ENCODE measurements around the gene SMAD6.
"Not testable (repeated sequence)": the region's sequence is repeated elsewhere in the genome, so short reads cannot be mapped to it uniquely, and the experiment has no call there.

SMAD6 gene

DNA sequence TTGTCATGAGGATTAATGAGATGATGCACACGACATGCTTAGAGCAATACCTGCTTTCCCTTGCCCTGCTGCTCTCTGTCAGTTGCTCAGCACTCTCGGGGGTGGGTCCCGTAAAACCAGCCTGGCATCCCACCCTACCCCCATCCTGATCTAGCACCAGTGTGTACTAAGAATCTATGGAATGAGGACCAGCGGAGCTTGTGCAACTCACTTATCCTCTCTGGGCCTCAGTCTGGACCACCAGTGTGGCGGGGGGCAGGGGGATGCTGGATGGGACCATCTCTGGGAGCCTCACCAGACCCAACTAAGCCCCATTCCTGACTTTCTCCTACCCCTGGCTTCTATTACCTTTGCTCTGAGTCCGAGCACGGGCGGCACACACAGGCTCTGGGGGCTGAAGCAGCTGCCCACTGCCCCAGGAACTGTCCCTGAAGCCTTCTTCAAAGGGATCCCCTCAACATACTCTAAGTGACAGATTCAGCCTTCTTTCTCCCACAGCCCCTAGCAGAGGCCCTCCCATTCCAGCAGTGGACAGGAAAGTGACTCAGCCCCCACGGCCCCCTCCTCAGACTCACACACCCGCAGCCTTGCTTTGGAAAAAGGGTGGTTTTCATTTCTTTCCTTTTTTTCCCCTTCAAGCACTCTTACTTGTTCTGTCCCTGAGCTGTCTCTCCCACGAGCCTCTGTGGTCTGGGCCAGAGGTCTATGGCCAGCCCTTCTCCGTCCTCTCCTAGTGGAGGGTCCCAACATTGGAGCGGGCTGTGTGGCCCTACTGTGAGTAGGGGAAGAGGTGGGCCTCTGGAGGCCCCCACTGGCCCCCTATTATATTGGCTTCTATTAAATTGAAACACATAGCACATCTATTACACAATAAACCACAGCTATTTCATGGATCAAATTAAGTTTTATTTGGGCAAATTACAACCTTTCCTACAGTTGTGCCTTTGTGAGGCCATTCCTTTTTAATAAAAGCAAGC lies 100.3 kb downstream of the SMAD6 start:
- no peak for DNase-seq

DNA sequence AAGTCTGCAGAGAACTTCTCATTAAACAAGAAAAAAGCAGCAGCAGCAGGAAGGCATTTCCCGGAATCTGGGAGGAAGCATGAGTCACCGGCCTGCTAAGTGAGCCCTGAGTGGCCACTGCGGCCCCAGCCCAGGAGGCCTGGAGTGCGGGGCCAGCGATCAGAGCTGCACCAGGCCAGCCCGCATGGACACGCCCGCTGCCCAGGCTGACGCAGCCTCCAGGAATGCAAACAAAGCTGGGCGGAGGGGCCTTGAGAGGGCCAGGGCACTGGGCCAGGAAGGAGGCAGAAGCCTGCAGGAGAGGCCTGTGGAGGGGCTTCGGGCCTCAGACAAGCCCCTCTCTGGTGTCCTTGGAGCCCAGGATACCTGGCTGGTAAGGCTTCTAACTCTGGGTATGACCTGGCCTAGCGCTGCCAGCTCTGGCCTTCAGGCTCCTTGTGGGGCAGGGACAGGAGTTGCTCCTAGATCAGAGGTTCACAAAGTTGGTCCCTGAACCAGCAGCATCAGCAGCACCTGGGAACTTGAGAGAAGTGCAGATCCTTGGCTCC lies 101.2 kb downstream of the SMAD6 start:
- DNase-seq = peak; percentile 90

DNA sequence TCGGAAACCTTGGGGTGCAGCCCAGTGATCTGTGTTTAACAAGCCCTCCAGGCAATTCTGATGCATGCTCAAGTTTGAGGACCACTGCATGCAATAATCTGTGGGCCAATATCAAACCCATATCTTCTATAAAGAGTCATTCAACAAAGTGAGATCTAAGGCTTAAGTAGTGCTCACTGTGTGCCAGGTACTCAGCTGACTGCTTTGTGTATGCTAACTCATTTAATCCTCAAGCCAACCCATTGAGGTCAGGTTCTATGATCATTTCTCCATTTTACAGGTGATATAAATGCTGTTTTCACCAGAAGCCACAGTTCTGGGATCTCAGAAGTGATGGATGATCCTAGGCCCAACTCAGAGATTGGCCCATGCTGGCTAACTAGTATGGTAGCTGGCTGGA lies 101.7 kb downstream of the SMAD6 start:
- no peak for DNase-seq

DNA sequence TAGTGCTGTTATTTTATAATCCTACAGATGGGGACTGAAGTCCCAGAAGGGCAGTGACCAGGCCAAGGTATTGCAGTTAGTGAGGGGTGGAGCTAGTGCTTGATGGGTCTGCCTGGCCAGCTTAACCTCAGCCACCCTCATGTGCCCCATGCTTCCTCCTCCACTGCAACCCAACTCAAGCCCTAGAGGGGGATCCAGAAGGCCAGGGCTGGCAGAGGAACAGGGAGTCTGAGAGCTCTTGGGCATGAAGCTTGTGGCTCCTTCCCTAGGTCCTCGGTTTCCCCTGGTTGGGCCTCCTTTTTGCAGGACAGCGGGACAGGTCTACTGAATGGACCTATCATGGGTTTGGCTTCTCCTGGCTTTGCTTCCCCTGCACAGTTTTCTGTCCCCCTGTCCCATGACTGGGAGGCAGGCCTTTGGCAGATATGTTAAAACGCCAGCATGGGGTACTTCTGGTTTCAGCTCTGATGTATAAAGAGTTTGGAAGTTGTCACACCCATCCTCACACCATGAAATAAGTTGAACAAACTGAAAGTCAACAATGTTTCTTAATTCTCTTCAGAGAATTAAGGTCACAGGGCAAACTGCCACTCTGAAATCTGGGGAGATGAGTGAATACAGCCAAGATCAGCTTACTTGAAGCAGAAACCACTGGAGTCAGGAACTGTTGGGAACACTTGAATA lies 103.3 kb downstream of the SMAD6 start:
- DNase-seq = no peak

DNA sequence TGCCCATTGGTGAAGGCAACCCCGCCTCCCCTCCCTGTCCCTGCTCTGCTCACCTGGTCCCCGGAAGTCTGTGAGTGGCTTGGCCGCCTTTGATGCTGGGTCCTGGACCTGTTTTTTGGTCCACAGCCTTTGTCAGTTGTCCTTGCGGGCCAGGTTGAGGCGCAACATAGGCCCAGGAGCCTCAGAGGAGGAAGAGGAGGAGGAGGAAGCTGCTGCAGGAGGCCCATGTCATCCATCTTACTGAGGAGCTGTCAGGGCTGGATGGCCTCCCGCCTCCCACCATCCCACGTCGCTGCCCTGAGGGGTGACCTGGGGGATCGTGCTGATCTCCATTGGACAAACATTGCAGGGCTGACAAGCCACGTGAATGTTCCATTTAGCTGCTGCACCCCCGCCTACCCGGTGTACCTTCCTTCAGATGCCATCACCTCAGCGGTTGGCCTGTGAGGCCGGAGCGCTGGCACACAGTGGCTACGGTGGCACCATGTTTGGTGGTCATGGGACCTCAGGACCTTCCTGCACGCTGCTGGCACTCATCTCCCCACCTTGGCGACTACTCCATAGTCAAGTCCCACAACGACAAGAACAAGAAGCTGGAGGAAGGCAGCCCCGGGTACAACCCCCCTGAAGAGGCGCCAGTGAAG lies 106.3 kb downstream of the SMAD6 start:
- DNase-seq = no peak

DNA sequence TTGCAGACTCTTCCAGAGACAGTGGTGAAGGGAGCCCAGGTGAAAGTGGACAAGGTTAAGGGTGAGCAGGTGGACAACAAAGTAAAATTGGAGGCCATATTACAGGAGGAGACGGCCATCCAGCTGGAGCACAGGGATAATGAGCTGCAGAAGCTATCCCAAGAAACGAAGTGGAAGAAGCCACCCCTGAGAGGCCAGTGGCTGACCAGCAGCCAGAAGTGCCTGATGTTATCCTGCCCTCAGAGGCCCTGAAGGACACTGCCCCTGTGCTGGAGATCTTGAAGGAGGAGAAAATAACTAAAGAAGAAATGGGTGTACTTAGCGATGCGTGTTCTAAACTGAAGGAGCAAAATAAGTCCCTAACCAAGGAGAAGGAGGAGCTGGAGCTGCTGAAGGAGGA lies 107.6 kb downstream of the SMAD6 start:
- DNase-seq = no peak

DNA sequence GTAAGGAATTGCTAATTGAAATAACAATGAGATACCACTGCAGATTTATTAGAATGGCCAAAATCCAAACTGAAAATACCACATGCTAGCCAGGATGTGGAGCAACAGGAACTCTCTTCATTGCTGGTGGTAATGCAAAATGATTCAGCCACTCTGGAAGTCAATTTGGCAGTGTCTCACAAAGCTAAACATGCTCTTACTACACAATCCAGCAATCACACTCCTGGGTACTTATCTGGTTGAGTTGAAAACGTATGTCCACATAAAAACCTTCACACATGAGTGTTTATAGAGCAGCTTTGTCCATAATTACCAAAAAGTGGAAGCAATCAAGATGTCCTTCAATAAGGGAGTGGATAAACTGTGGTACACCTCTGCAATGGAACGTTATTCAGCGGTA lies 113.3 kb downstream of the SMAD6 start:
- no peak for DNase-seq

DNA sequence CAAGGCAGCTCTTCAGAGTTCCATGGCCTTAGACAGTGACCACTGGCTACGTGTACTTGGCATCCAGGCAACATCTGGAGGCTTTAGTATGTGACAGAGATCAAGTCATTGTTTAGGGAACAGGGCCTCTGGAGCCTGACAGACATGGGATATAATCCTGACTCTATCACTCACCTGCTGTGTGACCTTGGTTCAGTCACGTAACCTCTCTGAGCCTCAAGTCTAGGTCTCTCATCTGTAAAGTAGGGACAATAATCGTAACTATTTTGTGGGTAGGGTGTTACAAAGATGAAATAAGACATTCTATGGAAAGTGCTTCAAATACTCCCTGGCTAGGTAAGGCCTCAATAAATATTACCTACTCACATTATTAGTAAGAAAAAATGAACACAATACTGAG lies 114.2 kb downstream of the SMAD6 start:
- DNase-seq = no peak

DNA sequence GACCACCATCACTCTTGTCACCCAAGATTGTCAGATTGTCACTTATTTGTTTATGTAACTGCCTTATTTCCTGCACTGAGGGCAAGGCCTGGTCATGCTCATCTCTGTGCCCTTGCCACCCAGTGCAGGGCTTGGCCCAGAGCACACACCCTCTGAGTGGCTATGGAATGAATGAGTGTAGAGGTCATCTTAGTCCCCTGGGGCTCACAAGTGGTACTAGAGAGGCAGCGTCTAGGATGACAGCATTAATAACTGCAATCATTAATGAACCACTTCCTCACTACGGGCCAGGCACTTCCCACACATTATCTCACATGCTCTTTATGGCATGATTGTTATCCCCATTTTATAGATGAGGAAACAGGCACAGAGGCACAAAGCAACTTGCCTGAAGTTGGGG lies 117.0 kb downstream of the SMAD6 start:
- DNase-seq = no peak

DNA sequence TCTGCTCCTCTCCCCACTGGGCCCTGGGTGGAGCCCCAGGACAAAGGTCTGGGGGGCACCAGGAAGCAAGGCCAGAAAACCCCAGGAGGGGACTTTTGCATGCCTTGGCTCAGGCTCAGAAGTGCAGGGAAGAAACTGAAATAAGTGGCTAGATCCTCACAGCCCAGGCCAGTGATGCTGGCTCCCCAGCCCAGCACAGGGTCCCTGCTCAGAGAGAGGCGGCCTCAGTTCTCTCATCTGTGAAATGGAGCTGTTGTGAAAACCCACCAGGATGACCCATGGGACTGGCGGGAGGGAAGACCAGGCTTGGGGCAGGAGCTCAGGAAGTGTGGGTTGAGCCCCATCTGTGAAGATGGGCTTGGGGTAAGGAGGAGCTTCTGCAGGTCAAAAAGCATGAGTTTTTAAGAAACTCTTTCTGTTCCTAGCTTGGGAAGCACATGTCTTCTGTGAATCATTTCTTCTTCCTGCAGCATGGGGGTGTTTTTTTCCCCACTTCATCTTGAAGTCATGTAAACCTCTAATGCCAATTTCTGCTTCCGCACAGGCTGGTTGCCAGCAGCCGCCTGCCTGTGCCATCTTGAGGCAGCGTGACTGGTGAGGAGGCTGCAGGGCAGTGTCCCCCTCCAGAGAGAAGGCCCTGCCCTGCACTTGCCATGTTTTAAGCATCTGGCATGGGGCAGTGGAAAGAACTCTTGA lies 118.6 kb downstream of the SMAD6 start:
- no peak for DNase-seq

DNA sequence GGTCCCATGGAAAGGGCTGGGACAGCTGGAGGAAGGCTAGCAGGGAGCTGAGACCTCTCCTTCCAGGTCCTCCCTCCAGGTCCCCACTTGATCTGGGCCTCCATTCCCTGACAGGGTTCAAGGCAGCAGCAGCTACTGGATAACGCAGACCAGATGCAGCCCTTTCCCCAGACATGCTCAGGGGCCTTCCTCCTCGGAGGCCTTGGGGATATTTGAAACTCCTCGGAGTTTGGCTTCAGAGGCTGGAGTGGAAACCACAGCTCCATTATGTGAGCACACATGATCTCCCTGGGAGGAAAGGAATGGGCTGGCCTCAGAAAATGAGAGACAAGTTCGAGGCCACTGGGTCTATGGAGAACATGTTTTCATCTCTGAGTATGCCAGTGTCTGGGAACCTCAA lies 119.3 kb downstream of the SMAD6 start:
- no peak for DNase-seq

DNA sequence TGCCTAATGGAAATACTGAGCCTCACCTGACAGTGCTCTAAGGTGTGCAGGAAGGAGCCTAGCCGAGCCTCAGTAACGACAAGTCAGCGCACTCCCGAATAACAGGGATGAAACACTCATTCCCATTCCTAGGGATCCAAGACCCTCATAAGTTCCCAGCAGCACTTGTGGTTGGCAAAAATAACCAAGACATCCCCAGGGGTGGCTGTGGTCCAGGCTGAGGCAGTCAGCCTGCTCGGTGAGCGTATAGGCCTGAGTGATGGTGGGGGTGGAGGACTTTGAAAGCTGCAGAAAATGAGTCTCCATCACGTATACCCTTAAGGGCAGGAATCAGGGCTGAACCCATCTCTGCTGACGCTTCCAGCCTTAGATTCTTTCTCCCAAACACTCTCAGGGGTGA lies 120.1 kb downstream of the SMAD6 start:
- no peak for DNase-seq

DNA sequence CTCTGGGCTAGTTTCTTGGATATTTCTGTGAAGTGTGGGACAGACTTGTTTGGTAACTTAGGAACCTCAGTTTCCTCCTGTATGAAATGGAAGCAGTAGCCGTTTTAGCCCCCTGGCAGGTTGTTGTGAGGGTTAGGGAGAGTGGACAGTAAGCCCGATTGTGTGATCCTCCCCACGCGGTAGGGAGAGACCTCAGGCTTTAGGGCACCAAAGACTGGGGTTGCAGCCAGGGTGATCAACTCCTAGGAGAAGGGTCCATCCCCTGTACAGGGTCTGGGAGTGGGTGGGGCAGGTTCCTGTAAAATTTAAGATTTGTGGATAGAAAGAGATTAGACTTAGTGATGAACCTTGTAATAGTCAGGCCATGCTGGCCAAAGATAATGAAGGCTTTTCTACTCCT lies 120.5 kb downstream of the SMAD6 start:
- no peak for DNase-seq

DNA sequence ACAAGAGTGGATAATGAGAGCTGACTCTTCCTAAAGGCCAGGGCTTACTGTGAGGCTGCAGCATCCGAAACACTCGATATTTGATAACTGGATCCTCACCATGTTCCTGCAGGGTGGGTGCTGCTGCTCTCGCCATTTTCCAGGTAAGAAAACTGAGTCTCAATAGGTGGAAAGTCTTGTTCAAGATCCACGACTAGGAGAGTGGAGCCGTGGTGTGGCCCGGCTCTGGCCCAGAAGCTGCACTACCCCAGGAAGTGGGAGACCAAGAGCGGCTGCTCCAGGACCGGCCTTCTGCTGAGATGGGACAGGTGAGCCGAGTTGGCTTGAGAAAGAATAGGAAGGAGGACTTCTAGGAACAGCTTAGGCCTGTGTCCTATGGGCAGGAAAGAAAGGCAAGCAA lies 121.6 kb downstream of the SMAD6 start:
- no peak for DNase-seq

DNA sequence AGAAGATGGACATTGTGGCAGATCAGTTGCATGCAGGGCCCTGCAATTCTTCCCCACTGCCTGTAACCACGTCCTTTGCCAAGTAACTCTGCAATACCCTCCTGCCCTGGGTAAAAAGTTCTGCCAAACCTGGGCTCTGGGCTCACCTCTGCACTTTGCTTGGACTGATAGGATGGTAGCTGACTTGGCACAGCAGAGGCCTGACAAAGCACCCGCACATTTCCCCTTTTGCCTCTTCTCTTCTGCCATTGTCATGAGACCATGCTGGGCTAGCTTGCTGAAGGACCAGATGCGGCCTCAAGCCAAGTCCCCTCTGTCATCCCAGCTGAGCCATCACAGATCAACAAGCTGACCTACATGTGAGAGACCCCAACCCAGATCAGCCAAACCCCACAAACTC lies 122.4 kb downstream of the SMAD6 start:
- no peak for DNase-seq

DNA sequence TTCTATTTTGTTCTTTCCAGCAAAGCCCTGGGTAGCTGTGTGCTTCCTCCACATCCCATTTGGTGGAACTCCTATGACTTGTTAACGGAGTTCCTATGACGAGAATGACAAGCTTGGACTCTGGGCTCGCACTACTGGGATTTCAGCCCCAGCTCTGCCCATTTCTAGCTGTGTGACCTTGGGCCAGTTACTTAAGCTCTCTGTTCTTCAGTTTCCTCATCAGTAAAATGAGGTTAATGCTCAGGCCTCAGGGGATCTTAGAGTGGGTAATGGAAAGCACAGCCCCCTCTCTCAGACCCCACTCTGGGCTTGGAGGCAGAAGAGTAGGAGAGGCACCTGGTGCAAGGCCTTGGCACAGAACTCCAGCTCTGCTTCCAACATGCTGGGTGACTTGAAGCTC lies 123.1 kb downstream of the SMAD6 start:
- no peak for DNase-seq

DNA sequence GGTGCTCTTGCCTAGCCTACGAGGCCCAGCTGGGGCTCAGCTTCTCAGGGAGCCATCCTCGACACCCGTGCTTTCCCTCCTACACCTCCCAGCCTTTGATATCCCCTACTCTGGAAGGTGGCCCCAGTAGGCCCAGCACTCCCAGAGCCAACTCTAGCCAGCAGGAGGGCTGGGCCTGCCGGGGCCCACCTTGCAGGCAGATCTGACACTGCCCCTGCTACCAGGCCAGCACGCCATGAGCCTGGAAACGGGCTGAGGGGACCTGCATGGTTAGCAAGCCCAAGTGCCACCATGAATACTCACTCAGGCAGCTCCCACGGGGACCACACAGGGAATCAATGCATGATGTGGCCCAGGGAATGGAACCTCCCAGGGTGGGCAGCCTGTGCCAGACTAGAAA lies 123.7 kb downstream of the SMAD6 start:
- no peak for DNase-seq

DNA sequence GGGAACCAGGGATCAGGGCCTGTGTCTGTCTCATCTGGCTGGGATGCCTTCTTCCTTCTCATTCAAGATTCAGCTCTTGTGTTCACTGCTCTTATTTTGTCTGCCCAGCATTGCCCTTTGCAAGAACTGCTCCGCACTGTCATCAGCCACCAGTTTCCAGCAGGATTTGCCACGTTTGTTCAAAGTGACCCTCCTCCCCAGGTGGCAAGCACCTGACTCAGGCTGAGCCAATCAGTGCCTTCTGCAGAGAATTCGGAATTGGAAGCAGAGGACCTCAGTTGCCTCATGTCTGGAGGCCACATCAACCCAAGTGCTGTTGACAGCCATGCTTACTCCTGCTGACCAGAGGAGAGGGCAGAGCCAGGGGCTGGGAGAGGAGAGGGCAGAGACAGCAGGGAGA lies 124.5 kb downstream of the SMAD6 start:
- DNase-seq = no peak

DNA sequence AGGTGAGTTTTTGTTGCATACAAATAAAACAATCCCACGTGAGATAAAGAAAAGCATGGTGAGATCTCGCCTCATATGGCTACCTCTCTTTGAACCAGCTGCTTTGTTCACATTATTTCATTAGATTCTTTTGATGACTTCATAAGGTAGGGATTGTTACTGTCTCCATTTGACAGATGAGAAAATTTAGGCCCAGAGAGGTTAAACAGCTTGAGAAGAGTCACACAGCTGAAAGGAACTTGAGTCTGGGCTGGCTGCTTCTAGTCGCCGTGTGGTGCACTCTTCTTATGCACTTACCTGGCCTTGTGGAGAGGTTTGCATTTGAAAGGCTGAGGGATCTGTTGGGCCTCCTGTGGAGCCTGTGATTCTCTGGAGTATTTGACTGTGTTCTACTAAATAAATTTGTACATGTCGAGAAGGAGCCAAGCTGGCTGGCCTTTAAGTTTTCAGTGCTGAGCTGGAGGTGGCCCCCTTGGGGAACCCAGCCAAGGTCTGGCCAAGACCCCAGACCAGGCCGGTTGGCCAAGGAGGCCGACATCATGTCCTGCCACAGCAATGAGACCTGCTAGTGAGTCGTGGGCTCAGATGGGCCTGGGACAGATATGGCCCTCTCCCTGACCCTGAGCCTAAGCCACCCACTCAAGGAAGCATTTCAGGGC lies 125.1 kb downstream of the SMAD6 start:
- no peak for DNase-seq

DNA sequence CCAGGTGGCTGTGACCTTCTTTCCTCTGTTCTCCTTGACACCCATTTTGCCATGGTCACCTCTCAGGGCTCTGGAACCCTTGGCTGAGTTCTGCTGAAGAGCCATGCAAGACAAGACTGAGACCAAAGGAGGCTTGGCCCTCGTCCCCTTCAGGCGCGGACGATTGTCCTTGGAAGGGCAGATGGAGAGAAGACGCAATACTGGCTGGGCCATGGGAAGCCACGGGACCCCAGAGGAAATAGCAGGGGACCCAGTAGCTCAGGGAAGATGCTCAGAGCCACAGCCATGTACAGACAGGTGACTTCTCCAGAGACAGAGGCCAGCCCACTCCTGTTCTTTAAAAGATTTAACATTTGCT lies 125.6 kb downstream of the SMAD6 start:
- no peak for DNase-seq

DNA sequence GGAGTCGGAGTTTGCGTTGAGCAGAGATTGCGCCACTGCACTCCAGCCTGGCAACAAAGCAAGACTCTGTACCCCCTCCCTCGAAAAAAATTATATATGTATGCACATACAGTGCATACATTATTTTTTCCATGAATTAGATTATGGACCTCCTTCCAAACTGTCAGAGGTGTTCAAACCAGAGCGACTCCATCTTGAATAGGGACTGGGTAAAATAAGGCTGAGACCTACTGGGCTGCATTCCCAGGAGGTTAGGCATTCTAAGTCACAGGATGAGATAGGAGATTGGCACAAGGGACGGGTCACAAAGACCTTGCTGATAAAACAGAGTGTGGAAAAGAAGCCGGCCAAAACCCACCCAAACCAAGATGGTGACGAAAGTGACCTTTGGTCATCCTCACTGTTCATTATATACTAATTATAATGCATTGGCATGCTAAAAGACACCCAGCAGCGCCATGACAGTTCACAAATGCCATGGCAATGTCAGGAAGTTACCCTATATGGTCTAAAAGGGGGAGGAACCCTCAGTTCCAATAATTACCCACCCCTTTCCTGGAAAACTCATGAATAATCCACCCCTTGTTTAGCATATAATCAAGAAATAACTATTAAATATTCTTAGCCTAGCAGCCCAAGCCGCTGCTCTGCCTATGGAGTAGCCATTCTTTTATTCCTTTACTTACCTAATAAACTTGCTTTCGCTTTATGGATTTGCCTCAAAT lies 126.9 kb downstream of the SMAD6 start:
- DNase-seq = not testable (repeated sequence)

All from DMS53 (cell line).